Upper lobe of left lung (tissue), 4 donors: ENCODE data around the gene GPR25.

Experiments
- EP300 ChIP-seq, 4 donors: sonication (generic); formaldehyde crosslinking; IDR thresholded peaks; one replicate each; pipeline ENCODE4 v1.5.1; 2017; ENCODE audit warnings: antibody characterized with exemption in 4 of 4, control low read depth in 2 of 4
- POLR2A ChIP-seq, 4 donors: fragments of 450-650 bp; IDR thresholded peaks; one replicate each; pipeline ENCODE4 v1.5.1; 2016 to 2017; ENCODE audit warnings: antibody characterized with exemption in 4 of 4, mild to moderate bottlenecking in 2 of 4
- POLR2AphosphoS5 ChIP-seq, 2 donors: sonication (generic); formaldehyde crosslinking; IDR thresholded peaks; one replicate each; pipeline ENCODE4 v1.5.1; 2017; ENCODE audit warnings: antibody characterized with exemption in 2 of 2
- TF ChIP-seq, protein P1 (sequence below), 6 experiments: fragments of 450-650 bp in 4 of 6; fragments of 200-600 bp in 2 of 6; sonication (generic) in 2 of 6; IDR thresholded peaks; one replicate each; pipeline ENCODE4 v1.5.1; 2016 to 2019; ENCODE audit warnings: antibody characterized with exemption in 6 of 6

DNA sequence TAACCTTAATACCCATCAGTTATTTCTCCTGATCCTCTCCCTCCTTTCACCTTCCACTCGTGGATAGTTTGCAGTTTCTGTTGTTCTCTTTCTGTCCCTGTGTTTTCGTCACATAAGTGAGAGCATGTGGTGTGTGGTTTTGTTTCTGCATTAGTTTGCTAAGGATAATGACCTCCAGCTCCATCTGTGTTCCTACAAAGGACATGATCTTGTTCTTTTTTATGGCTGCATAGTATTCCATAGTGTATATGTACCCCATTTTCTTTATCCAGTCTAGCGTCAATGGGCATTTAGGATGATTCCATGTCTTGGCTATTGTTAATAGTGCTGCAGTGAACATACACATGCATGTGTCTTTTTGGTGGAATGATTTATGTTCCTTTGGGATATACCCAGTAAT lies 36.6 kb upstream of the GPR25 start:
- TF ChIP-seq, protein P1, sequence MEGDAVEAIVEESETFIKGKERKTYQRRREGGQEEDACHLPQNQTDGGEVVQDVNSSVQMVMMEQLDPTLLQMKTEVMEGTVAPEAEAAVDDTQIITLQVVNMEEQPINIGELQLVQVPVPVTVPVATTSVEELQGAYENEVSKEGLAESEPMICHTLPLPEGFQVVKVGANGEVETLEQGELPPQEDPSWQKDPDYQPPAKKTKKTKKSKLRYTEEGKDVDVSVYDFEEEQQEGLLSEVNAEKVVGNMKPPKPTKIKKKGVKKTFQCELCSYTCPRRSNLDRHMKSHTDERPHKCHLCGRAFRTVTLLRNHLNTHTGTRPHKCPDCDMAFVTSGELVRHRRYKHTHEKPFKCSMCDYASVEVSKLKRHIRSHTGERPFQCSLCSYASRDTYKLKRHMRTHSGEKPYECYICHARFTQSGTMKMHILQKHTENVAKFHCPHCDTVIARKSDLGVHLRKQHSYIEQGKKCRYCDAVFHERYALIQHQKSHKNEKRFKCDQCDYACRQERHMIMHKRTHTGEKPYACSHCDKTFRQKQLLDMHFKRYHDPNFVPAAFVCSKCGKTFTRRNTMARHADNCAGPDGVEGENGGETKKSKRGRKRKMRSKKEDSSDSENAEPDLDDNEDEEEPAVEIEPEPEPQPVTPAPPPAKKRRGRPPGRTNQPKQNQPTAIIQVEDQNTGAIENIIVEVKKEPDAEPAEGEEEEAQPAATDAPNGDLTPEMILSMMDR (IDR thresholded peaks at IDR 0.05): no peak
- TF ChIP-seq POLR2A (IDR thresholded peaks at IDR 0.05): no peak
- TF ChIP-seq POLR2AphosphoS5 (IDR thresholded peaks at IDR 0.05): no peak
- TF ChIP-seq EP300 (IDR thresholded peaks at IDR 0.05): no peak
